ENCODE results near the gene ARL9.

GRCh38 chr4:56460085-56460484 lies 45.5 kb upstream of the ARL9 start:
- TF ChIP-seq CTCF (IDR thresholded peaks at IDR 0.05): no peak
- TF ChIP-seq POLR2A (IDR thresholded peaks at IDR 0.05): no peak

Measured in esophagus squamous epithelium (tissue), 4 donors.